ENCODE results near the gene KIAA1217. TPM values are rescaled to one million over a fixed set of nuclear protein-coding genes. Genes with fewer than 3 reads are reported as not detected.

KIAA1217 gene
- total RNA-seq, 2 experiments from 2014 or later = 0.12 to 0.70 TPM

GRCh38 chr10:24214762-24215161 lies 5.8 kb downstream of the KIAA1217 start:
- peaks cover 2% of the 10 kb centered on the region for H3K9me3 Mint-ChIP-seq (ENCODE audit: low read depth)
- no peak for DNase-seq
- H3K4me3 Mint-ChIP-seq = no peak overlapping the region
- peaks cover 9% of the 10 kb centered on the region for H3K27me3 Mint-ChIP-seq
- no peak for ATAC-seq
- H3K36me3 Mint-ChIP-seq = no peaks in the 10 kb centered on the region
- CTCF ChIA-PET = no interaction called here
- H3K4me1 Mint-ChIP-seq = peaks cover 2% of the 10 kb centered on the region
- no peak overlapping the region for H3K27ac Mint-ChIP-seq

GRCh38 chr10:24215196-24215595 lies 6.3 kb downstream of the KIAA1217 start:
- H3K9me3 Mint-ChIP-seq (ENCODE audit: low read depth) = peaks cover 2% of the 10 kb centered on the region
- H3K27ac Mint-ChIP-seq = no peak overlapping the region
- ATAC-seq (no peak), DNase-seq (no peak)
- H3K4me3 Mint-ChIP-seq = no peak overlapping the region
- no peaks in the 10 kb centered on the region for H3K36me3 Mint-ChIP-seq
- peaks cover 5% of the 10 kb centered on the region for H3K27me3 Mint-ChIP-seq
- H3K4me1 Mint-ChIP-seq = no peaks in the 10 kb centered on the region
- CTCF ChIA-PET = no interaction called here

- H3K9me3 Mint-ChIP-seq (ENCODE audit: low read depth) = peaks cover 2% of the 10 kb centered on the region
- H3K4me3 Mint-ChIP-seq = no peak overlapping the region
- no peak overlapping the region for H3K27ac Mint-ChIP-seq
- peaks cover 3% of the 10 kb centered on the region for H3K27me3 Mint-ChIP-seq
- DNase-seq = no peak
- ATAC-seq = no peak
- H3K4me1 Mint-ChIP-seq = no peaks in the 10 kb centered on the region
- H3K36me3 Mint-ChIP-seq = no peaks in the 10 kb centered on the region
- CTCF ChIA-PET = no interaction called here
Measured at GRCh38 chr10:24215603-24216002, 6.7 kb downstream of the KIAA1217 start.

GRCh38 chr10:24219963-24220362 lies 11.0 kb downstream of the KIAA1217 start:
- no peaks in the 10 kb centered on the region for H3K36me3 Mint-ChIP-seq
- no peak overlapping the region for H3K27ac Mint-ChIP-seq
- H3K4me1 Mint-ChIP-seq = no peaks in the 10 kb centered on the region
- H3K9me3 Mint-ChIP-seq (ENCODE audit: low read depth) = peaks cover 2% of the 10 kb centered on the region
- ATAC-seq (no peak), DNase-seq (no peak)
- H3K4me3 Mint-ChIP-seq = no peak overlapping the region
- CTCF ChIA-PET = no interaction called here
- no peaks in the 10 kb centered on the region for H3K27me3 Mint-ChIP-seq

GRCh38 chr10:24223341-24223740 lies 14.4 kb downstream of the KIAA1217 start:
- H3K27me3 Mint-ChIP-seq = no peaks in the 10 kb centered on the region
- no peaks in the 10 kb centered on the region for H3K36me3 Mint-ChIP-seq
- CTCF ChIA-PET = interaction anchor here (0.7 kb wide), 1 partner anchor 40 kb away, joined by 3 read pairs; no protein-coding TSS in a partner anchor
- H3K4me3 Mint-ChIP-seq = no peak overlapping the region
- peaks cover 2% of the 10 kb centered on the region for H3K9me3 Mint-ChIP-seq (ENCODE audit: low read depth)
- no peaks in the 10 kb centered on the region for H3K4me1 Mint-ChIP-seq
- no peak overlapping the region for H3K27ac Mint-ChIP-seq
- ATAC-seq (no peak), DNase-seq (no peak)

GRCh38 chr10:24223953-24224352 lies 15.0 kb downstream of the KIAA1217 start:
- Mint-ChIP-seq H3K27me3 (no peaks in the 10 kb centered on the region), H3K4me1 (no peaks in the 10 kb centered on the region), H3K36me3 (no peaks in the 10 kb centered on the region), H3K27ac (no peak overlapping the region), H3K9me3 (ENCODE audit: low read depth) (no peaks in the 10 kb centered on the region), H3K4me3 (no peak overlapping the region)
- CTCF ChIA-PET = no interaction called here
- DNase-seq (no peak), ATAC-seq (no peak)

- H3K9me3 Mint-ChIP-seq (ENCODE audit: low read depth) = no peaks in the 10 kb centered on the region
- no peak for ATAC-seq
- DNase-seq = no peak
- H3K27me3 Mint-ChIP-seq = no peaks in the 10 kb centered on the region
- CTCF ChIA-PET = no interaction called here
- no peak overlapping the region for H3K27ac Mint-ChIP-seq
- H3K4me1 Mint-ChIP-seq = no peaks in the 10 kb centered on the region
- H3K4me3 Mint-ChIP-seq = no peak overlapping the region
- no peaks in the 10 kb centered on the region for H3K36me3 Mint-ChIP-seq
Measured at GRCh38 chr10:24228642-24229041, 19.7 kb downstream of the KIAA1217 start.

GRCh38 chr10:24229909-24230308 lies 21.0 kb downstream of the KIAA1217 start:
- H3K27me3 Mint-ChIP-seq = no peaks in the 10 kb centered on the region
- no peaks in the 10 kb centered on the region for H3K4me1 Mint-ChIP-seq
- no peak for ATAC-seq
- CTCF ChIA-PET = no interaction called here
- no peaks in the 10 kb centered on the region for H3K9me3 Mint-ChIP-seq (ENCODE audit: low read depth)
- no peak overlapping the region for H3K27ac Mint-ChIP-seq
- H3K36me3 Mint-ChIP-seq = no peaks in the 10 kb centered on the region
- DNase-seq = no peak
- H3K4me3 Mint-ChIP-seq = no peak overlapping the region

- no peaks in the 10 kb centered on the region for H3K27me3 Mint-ChIP-seq
- CTCF ChIA-PET = no interaction called here
- no peak for ATAC-seq
- no peak overlapping the region for H3K4me3 Mint-ChIP-seq
- no peaks in the 10 kb centered on the region for H3K36me3 Mint-ChIP-seq
- no peak overlapping the region for H3K27ac Mint-ChIP-seq
- no peaks in the 10 kb centered on the region for H3K9me3 Mint-ChIP-seq (ENCODE audit: low read depth)
- no peaks in the 10 kb centered on the region for H3K4me1 Mint-ChIP-seq
- DNase-seq = no peak
Measured at GRCh38 chr10:24231200-24231599, 22.3 kb downstream of the KIAA1217 start.

GRCh38 chr10:24234784-24235183 lies 25.8 kb downstream of the KIAA1217 start:
- H3K27ac Mint-ChIP-seq = no peak overlapping the region
- peaks cover 6% of the 10 kb centered on the region for H3K27me3 Mint-ChIP-seq
- no peak for ATAC-seq

GRCh38 chr10:24235471-24235870 lies 26.5 kb downstream of the KIAA1217 start:
- Mint-ChIP-seq H3K36me3 (no peaks in the 10 kb centered on the region), H3K27me3 (peaks cover 6% of the 10 kb centered on the region), H3K27ac (no peak overlapping the region), H3K4me1 (no peaks in the 10 kb centered on the region), H3K9me3 (ENCODE audit: low read depth) (no peaks in the 10 kb centered on the region), H3K4me3 (no peak overlapping the region)
- CTCF ChIA-PET = no interaction called here
- no peak for ATAC-seq
- no peak for DNase-seq

More at GRCh38 chr10:24234784-24235183, 25.8 kb downstream of the KIAA1217 start:
- no peaks in the 10 kb centered on the region for H3K9me3 Mint-ChIP-seq (ENCODE audit: low read depth)
- DNase-seq = no peak
- H3K4me3 Mint-ChIP-seq = no peak overlapping the region
- H3K36me3 Mint-ChIP-seq = no peaks in the 10 kb centered on the region
- no peaks in the 10 kb centered on the region for H3K4me1 Mint-ChIP-seq
- CTCF ChIA-PET = no interaction called here

- no peak overlapping the region for H3K27ac Mint-ChIP-seq
- no peak overlapping the region for H3K4me3 Mint-ChIP-seq
- H3K27me3 Mint-ChIP-seq = peaks cover 6% of the 10 kb centered on the region
- no peaks in the 10 kb centered on the region for H3K4me1 Mint-ChIP-seq
- no peak for DNase-seq
- H3K9me3 Mint-ChIP-seq (ENCODE audit: low read depth) = no peaks in the 10 kb centered on the region
- no peaks in the 10 kb centered on the region for H3K36me3 Mint-ChIP-seq
- no peak for ATAC-seq
- CTCF ChIA-PET = interaction anchor here (0.6 kb wide), 1 partner anchor 18 kb away, joined by 4 read pairs; no protein-coding TSS in a partner anchor
Measured at GRCh38 chr10:24237801-24238395, 29.0 kb downstream of the KIAA1217 start.

GRCh38 chr10:24238519-24239247 lies 29.7 kb downstream of the KIAA1217 start:
- H3K4me1 Mint-ChIP-seq = no peaks in the 10 kb centered on the region
- no peak overlapping the region for H3K27ac Mint-ChIP-seq
- DNase-seq = no peak
- no peaks in the 10 kb centered on the region for H3K9me3 Mint-ChIP-seq (ENCODE audit: low read depth)
- no peak overlapping the region for H3K4me3 Mint-ChIP-seq
- H3K36me3 Mint-ChIP-seq = no peaks in the 10 kb centered on the region
- H3K27me3 Mint-ChIP-seq = peaks cover 6% of the 10 kb centered on the region
- no peak for ATAC-seq
- CTCF ChIA-PET = no interaction called here

GRCh38 chr10:24239289-24240040 lies 30.5 kb downstream of the KIAA1217 start:
- CTCF ChIA-PET = interaction anchor here (0.6 kb wide), 1 partner anchor 1426 kb away, joined by 3 read pairs; no protein-coding TSS in a partner anchor
- H3K36me3 Mint-ChIP-seq = no peaks in the 10 kb centered on the region
- peaks cover 6% of the 10 kb centered on the region for H3K27me3 Mint-ChIP-seq
- no peaks in the 10 kb centered on the region for H3K4me1 Mint-ChIP-seq
- ATAC-seq = no peak
- H3K27ac Mint-ChIP-seq = no peak overlapping the region
- H3K9me3 Mint-ChIP-seq (ENCODE audit: low read depth) = no peaks in the 10 kb centered on the region
- DNase-seq = no peak
- H3K4me3 Mint-ChIP-seq = no peak overlapping the region

All from activated CD8-positive, alpha-beta memory T cell treated with anti-CD3 and anti-CD28 coated beads, Interleukin-2, amount 10 ng/mL, durations not matched to agents 7 days and 5 days (primary cell).